Measurements from ENCODE around the gene ATN1. TPM values are rescaled to one million over a fixed set of nuclear protein-coding genes. Genes with fewer than 3 reads are reported as not detected.
A peak's percentile ranks its signal among the peaks of the same experiment; 100 is the strongest.

The ATN1 gene
- polyA plus RNA-seq, 3 donors = 0.40 to 10.6 TPM; not detected in 1

DNA sequence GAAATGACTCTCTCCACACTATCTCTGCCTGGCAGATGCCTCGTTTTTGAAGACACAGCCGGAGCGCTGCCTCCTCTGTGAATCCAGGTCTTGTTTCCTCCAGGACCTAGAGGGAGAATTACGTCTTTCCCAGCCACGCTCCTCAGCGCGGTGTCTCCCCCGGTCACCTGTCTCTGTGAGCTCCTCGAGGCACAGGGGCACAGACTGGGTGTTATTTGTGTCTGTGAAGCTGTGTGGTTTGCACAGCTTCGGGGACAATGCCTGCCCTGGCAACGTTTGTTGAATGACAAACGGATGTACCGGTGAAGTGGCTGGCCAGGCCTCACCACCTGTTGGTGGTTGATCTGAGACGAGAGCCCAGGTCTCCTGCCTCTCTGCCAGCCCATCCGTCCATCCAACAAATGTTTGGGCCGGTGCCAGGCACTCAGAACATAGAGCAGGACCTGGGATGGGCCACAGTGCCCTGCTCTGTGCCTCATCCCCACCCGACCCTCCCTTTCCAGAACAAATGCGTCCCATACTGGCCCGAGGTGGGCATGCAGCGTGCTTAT is 29.5 kb downstream of the ATN1 start:
- no peaks in the 10 kb centered on the region for H3K9me3 ChIP-seq (replicated peaks in 1 of 2; ENCODE audit: control insufficient read depth in 1 of 2, insufficient read depth in 1 of 2, low read length in 2 of 2)
- no peak for DNase-seq
- H2AFZ ChIP-seq (ENCODE audit: insufficient read depth, low read depth, low read length, poor library complexity, severe bottlenecking) = no peak overlapping the region
- peaks cover 84% of the 10 kb centered on the region for H3K79me2 ChIP-seq (ENCODE audit: insufficient read depth, low read length)
- H3K36me3 Mint-ChIP-seq = peaks cover 73 to 93% of the 10 kb centered on the region in 2 donors
- peaks cover 100% of the 10 kb centered on the region for H4K20me1 ChIP-seq (ENCODE audit: insufficient read depth, low read length)
- peak overlapping the region; percentile 25 for H3K9ac ChIP-seq (ENCODE audit: insufficient read depth, low read length, poor library complexity, severe bottlenecking)
- H3K4me3 ChIP-seq (replicated peaks in 1 of 3; ENCODE audit: low read depth in 2 of 3, low read length in 3 of 3) = peak overlapping the region in 1 of 3 experiments; percentile 98
- H3K4me1 ChIP-seq (ENCODE audit: control insufficient read depth in 1 of 2, insufficient read depth in 2 of 2, low read length in 2 of 2) = peaks cover 89 to 95% of the 10 kb centered on the region in 2 donors
- peaks cover 0 to 7% (median 0%) of the 10 kb centered on the region in 3 donors for H3K27me3 Mint-ChIP-seq (ENCODE audit: low read depth in 3 of 3)
- WGBS (ENCODE audit: insufficient coverage) = 88% methylated on average over 20 of the region's 20 CpGs
- peaks cover 70 to 71% of the 10 kb centered on the region in 2 donors for H3K36me3 ChIP-seq (replicated peaks in 1 of 2; ENCODE audit: control insufficient read depth in 1 of 2, insufficient read depth in 2 of 2, low read length in 2 of 2)
- peak overlapping the region in 1 of 2 donors; percentile 48 for H3K4me3 Mint-ChIP-seq
- peaks cover 84% of the 10 kb centered on the region for H3K4me1 Mint-ChIP-seq
- H3K27ac Mint-ChIP-seq = peak overlapping the region; percentile 78 to 99 (median 90)
- TF ChIP-seq, protein P1, sequence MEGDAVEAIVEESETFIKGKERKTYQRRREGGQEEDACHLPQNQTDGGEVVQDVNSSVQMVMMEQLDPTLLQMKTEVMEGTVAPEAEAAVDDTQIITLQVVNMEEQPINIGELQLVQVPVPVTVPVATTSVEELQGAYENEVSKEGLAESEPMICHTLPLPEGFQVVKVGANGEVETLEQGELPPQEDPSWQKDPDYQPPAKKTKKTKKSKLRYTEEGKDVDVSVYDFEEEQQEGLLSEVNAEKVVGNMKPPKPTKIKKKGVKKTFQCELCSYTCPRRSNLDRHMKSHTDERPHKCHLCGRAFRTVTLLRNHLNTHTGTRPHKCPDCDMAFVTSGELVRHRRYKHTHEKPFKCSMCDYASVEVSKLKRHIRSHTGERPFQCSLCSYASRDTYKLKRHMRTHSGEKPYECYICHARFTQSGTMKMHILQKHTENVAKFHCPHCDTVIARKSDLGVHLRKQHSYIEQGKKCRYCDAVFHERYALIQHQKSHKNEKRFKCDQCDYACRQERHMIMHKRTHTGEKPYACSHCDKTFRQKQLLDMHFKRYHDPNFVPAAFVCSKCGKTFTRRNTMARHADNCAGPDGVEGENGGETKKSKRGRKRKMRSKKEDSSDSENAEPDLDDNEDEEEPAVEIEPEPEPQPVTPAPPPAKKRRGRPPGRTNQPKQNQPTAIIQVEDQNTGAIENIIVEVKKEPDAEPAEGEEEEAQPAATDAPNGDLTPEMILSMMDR (IDR thresholded peaks at IDR 0.05) = no peak
- peak overlapping the region; percentile 92 for H3K4me2 ChIP-seq (replicated peaks; ENCODE audit: extremely low read depth, low read length, poor library complexity, severe bottlenecking)
- no peaks in the 10 kb centered on the region for H3K27me3 ChIP-seq (ENCODE audit: control insufficient read depth in 2 of 2, insufficient read depth in 2 of 2, low read length in 2 of 2)
- intact Hi-C loops (cut with micrococcal nuclease) = loop anchor here in 1 of 2 donors (10.0 kb wide), 1 partner anchor 422 kb away; the partner anchor contains the start of gene GAPDH
- peak overlapping the region; percentile 87 to 95 for H3K27ac ChIP-seq (ENCODE audit: low read depth in 1 of 2, low read length in 2 of 2)
- peaks cover 0 to 1% (median 0%) of the 10 kb centered on the region in 7 donors for H3K9me3 Mint-ChIP-seq

DNA sequence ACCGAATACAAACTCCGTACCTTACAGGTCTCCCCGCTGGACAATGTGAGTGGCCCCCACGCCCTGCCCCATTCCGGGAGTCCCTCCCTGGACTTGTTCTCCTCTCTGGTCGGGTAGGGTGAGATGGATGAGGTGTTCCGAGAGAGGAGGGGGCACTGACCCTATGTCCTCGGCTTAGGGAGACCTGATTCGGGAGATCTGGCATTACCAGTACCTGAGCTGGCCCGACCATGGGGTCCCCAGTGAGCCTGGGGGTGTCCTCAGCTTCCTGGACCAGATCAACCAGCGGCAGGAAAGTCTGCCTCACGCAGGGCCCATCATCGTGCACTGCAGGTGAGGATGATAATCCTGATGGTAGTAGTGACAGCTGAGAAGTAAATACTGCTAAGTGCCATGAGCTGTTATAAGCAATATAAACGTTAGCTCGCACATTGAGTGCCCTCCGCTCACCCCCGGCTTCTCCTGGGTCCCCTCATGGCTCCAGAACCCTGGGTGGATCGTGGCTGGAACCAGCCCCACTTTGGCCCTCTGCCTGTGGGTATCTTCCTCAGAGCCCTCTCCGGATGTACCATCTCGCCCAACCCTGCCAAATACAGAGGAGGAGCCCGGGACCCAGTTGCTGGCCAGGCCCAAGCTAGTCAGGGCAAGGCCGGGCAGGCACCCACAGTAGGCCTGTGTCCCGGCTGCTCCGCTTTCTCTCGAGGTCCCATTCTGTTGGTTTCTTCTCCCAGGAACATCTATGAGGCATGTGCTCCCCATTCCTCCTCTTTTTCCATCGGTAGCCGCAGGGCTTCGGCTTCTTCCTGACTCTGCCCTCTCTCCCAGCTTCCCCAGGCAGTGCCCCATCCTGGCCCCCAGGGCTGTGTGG is 30.2 kb downstream of the ATN1 start:
- Histone ChIP-seq H3K36me3 (replicated peaks in 1 of 2; ENCODE audit: control insufficient read depth in 1 of 2, insufficient read depth in 2 of 2, low read length in 2 of 2) (peaks cover 63% of the 10 kb centered on the region in 2 donors), H3K9me3 (replicated peaks in 1 of 2; ENCODE audit: control insufficient read depth in 1 of 2, insufficient read depth in 1 of 2, low read length in 2 of 2) (no peaks in the 10 kb centered on the region), H3K79me2 (ENCODE audit: insufficient read depth, low read length) (peaks cover 76% of the 10 kb centered on the region), H3K27me3 (ENCODE audit: control insufficient read depth in 2 of 2, insufficient read depth in 2 of 2, low read length in 2 of 2) (no peaks in the 10 kb centered on the region), H4K20me1 (ENCODE audit: insufficient read depth, low read length) (peaks cover 96% of the 10 kb centered on the region), H3K9ac (ENCODE audit: insufficient read depth, low read length, poor library complexity, severe bottlenecking) (peak overlapping the region; percentile 68), H3K4me3 (replicated peaks in 1 of 3; ENCODE audit: low read depth in 2 of 3, low read length in 3 of 3) (peak overlapping the region in 2 of 3 experiments; percentile 19 to 98), H2AFZ (ENCODE audit: insufficient read depth, low read depth, low read length, poor library complexity, severe bottlenecking) (no peak overlapping the region), H3K4me1 (ENCODE audit: control insufficient read depth in 1 of 2, insufficient read depth in 2 of 2, low read length in 2 of 2) (peaks cover 94 to 98% of the 10 kb centered on the region in 2 donors), H3K4me2 (replicated peaks; ENCODE audit: extremely low read depth, low read length, poor library complexity, severe bottlenecking) (peak overlapping the region; percentile 92), H3K27ac (ENCODE audit: low read depth in 1 of 2, low read length in 2 of 2) (peak overlapping the region; percentile 87 to 95)
- Mint-ChIP-seq H3K4me3 (peak overlapping the region; percentile 78 to 88), H3K4me1 (peaks cover 92% of the 10 kb centered on the region), H3K36me3 (peaks cover 67 to 86% of the 10 kb centered on the region in 2 donors), H3K27me3 (ENCODE audit: low read depth in 3 of 3) (peaks cover 0 to 7% (median 0%) of the 10 kb centered on the region in 3 donors), H3K9me3 (no peaks in the 10 kb centered on the region), H3K27ac (peak overlapping the region; percentile 96 to 99 (median 99))
- TF ChIP-seq, protein P1 (IDR thresholded peaks at IDR 0.05) = no peak
- no peak for DNase-seq
- 77% methylated on average over 17 of the region's 28 CpGs for WGBS (ENCODE audit: insufficient coverage)
- intact Hi-C loops (cut with micrococcal nuclease) = loop anchor here (2.0 to 10.0 kb wide), 2 partner anchors 13 to 423 kb away; partner anchors contain the start of genes C12orf57 (in 1 of the 2) and GAPDH (in 1 of the 2)
